Measurements from ENCODE around the gene CAPZB.

Gene CAPZB

GRCh38 chr1:19300211-19300610, 185.1 kb downstream of the CAPZB start:
- no peak overlapping the region for H3K4me3 ChIP-seq (ENCODE audit: low read length)

DNA sequence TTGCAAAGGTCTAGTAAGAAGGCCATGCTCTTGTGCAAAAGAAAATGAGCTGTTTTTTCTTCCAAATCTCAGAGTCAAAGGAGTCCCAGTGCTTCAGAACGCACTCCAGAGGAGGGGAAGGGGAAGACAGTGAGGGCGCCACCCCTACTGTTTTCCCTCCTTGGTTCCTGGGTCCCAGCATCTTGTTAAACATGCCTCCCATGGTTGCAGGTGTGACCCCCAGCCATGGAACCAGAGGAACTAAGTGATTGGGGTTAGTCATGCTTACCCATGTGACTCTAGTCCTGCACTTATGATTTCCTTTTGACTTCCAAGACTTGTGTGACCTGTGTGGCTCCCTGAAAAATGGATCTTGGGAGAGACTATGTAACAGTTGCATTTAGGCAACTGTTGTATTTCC, 190.7 kb downstream of the CAPZB start:
- Histone ChIP-seq H4K20me1 (ENCODE audit: insufficient read depth, low read length) (no peaks in the 10 kb centered on the region), H2AFZ (ENCODE audit: low read length) (no peak overlapping the region), H3K79me2 (ENCODE audit: low read length) (no peaks in the 10 kb centered on the region), H3K4me1 (ENCODE audit: low read length) (no peaks in the 10 kb centered on the region), H3K9me3 (replicated peaks; ENCODE audit: insufficient read depth, low read length) (no peaks in the 10 kb centered on the region), H3K36me3 (replicated peaks; ENCODE audit: insufficient read depth, low read length) (no peaks in the 10 kb centered on the region), H3K27ac (ENCODE audit: low read length) (no peak overlapping the region), H3F3A (ENCODE audit: insufficient read depth, low read length) (no peaks in the 10 kb centered on the region), H3K4me3 (ENCODE audit: low read length) (no peak overlapping the region), H3K4me2 (ENCODE audit: low read depth, low read length) (no peak overlapping the region), H3K9me2 (replicated peaks; ENCODE audit: insufficient read depth, low read length) (no peaks in the 10 kb centered on the region), H3K9ac (ENCODE audit: low read length) (no peak overlapping the region), H3K27me3 (replicated peaks; ENCODE audit: insufficient read depth, low read length) (no peaks in the 10 kb centered on the region)
- TF ChIP-seq, protein P1, sequence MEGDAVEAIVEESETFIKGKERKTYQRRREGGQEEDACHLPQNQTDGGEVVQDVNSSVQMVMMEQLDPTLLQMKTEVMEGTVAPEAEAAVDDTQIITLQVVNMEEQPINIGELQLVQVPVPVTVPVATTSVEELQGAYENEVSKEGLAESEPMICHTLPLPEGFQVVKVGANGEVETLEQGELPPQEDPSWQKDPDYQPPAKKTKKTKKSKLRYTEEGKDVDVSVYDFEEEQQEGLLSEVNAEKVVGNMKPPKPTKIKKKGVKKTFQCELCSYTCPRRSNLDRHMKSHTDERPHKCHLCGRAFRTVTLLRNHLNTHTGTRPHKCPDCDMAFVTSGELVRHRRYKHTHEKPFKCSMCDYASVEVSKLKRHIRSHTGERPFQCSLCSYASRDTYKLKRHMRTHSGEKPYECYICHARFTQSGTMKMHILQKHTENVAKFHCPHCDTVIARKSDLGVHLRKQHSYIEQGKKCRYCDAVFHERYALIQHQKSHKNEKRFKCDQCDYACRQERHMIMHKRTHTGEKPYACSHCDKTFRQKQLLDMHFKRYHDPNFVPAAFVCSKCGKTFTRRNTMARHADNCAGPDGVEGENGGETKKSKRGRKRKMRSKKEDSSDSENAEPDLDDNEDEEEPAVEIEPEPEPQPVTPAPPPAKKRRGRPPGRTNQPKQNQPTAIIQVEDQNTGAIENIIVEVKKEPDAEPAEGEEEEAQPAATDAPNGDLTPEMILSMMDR (IDR thresholded peaks at IDR 0.05; ENCODE audit: low read length): no peak
- TF ChIP-seq EZH2 (optimal IDR thresholded peaks at IDR 0.05; ENCODE audit: low read depth, low read length) (no peak), EZH2phosphoT487 (IDR thresholded peaks at IDR 0.05; ENCODE audit: low read length) (no peak)
- no peak for DNase-seq

More at GRCh38 chr1:19300211-19300610, 185.1 kb downstream of the CAPZB start:
- no peaks in the 10 kb centered on the region; the same call in 1 of the 2 replicates for H3K36me3 ChIP-seq (replicated peaks; ENCODE audit: insufficient read depth, low read length)
- H4K20me1 ChIP-seq (ENCODE audit: insufficient read depth, low read length): no peaks in the 10 kb centered on the region
- H3K4me2 ChIP-seq (ENCODE audit: low read depth, low read length): no peak overlapping the region
- DNase-seq: no peak
- no peak overlapping the region for H3K27ac ChIP-seq (ENCODE audit: low read length)
- H3K9me3 ChIP-seq (replicated peaks; ENCODE audit: insufficient read depth, low read length): no peaks in the 10 kb centered on the region
- no peak overlapping the region for H2AFZ ChIP-seq (ENCODE audit: low read length)
- H3F3A ChIP-seq (ENCODE audit: insufficient read depth, low read length): no peaks in the 10 kb centered on the region
- no peak overlapping the region for H3K9ac ChIP-seq (ENCODE audit: low read length)
- H3K79me2 ChIP-seq (ENCODE audit: low read length): no peaks in the 10 kb centered on the region
- H3K4me1 ChIP-seq (ENCODE audit: low read length): no peaks in the 10 kb centered on the region
- TF ChIP-seq, protein P1 (IDR thresholded peaks at IDR 0.05; ENCODE audit: low read length): no peak
- TF ChIP-seq EZH2 (optimal IDR thresholded peaks at IDR 0.05; ENCODE audit: low read depth, low read length): no peak
- TF ChIP-seq EZH2phosphoT487 (IDR thresholded peaks at IDR 0.05; ENCODE audit: low read length): no peak
- H3K27me3 ChIP-seq (replicated peaks; ENCODE audit: insufficient read depth, low read length): no peaks in the 10 kb centered on the region
- H3K9me2 ChIP-seq (replicated peaks; ENCODE audit: insufficient read depth, low read length): no peaks in the 10 kb centered on the region

DNA sequence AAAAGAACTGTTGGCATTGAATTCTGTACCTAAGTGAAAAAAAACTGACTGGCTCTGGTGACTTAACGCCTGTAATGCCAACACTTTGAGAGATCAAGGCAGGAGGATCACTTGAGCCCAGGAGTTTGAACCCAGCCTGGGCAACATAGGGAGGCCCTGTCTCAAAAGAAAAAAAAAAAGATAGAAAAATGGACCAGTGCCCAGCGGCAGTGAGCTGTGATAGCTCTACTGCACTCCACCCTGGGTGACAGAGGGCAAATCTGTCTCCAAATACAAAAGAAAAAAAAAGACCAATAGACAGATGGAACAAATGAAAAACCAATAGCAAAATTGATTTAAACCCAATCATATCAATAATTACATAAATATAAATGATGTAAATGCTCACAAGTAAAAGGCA, 196.1 kb downstream of the CAPZB start:
- H3K9me2 ChIP-seq (replicated peaks; ENCODE audit: insufficient read depth, low read length): no peaks in the 10 kb centered on the region
- H3K4me3 ChIP-seq (ENCODE audit: low read length): no peak overlapping the region
- no peak for DNase-seq
- no peak overlapping the region for H2AFZ ChIP-seq (ENCODE audit: low read length)
- no peaks in the 10 kb centered on the region for H3K79me2 ChIP-seq (ENCODE audit: low read length)
- no peaks in the 10 kb centered on the region for H3F3A ChIP-seq (ENCODE audit: insufficient read depth, low read length)
- H4K20me1 ChIP-seq (ENCODE audit: insufficient read depth, low read length): no peaks in the 10 kb centered on the region
- TF ChIP-seq EZH2 (optimal IDR thresholded peaks at IDR 0.05; ENCODE audit: low read depth, low read length) (no peak), EZH2phosphoT487 (IDR thresholded peaks at IDR 0.05; ENCODE audit: low read length) (no peak)
- TF ChIP-seq, protein P1 (IDR thresholded peaks at IDR 0.05; ENCODE audit: low read length): no peak
- no peaks in the 10 kb centered on the region for H3K4me1 ChIP-seq (ENCODE audit: low read length)
- no peaks in the 10 kb centered on the region for H3K9me3 ChIP-seq (replicated peaks; ENCODE audit: insufficient read depth, low read length)
- no peak overlapping the region for H3K27ac ChIP-seq (ENCODE audit: low read length)
- no peak overlapping the region for H3K9ac ChIP-seq (ENCODE audit: low read length)
- no peaks in the 10 kb centered on the region for H3K27me3 ChIP-seq (replicated peaks; ENCODE audit: insufficient read depth, low read length)
- H3K4me2 ChIP-seq (ENCODE audit: low read depth, low read length): no peak overlapping the region
- H3K36me3 ChIP-seq (replicated peaks; ENCODE audit: insufficient read depth, low read length): no peaks in the 10 kb centered on the region
